ENCODE measurements around the gene KDR. TPM values are rescaled to one million over a fixed set of nuclear protein-coding genes. Genes with fewer than 3 reads are reported as not detected.

The KDR gene
- total and polyA plus RNA-seq, 10 of the 15 experiments (the other 5 are each of a cell fraction or from before 2014, with no cell fraction given) = 0.04 to 0.13 TPM; not detected in 8

DNA sequence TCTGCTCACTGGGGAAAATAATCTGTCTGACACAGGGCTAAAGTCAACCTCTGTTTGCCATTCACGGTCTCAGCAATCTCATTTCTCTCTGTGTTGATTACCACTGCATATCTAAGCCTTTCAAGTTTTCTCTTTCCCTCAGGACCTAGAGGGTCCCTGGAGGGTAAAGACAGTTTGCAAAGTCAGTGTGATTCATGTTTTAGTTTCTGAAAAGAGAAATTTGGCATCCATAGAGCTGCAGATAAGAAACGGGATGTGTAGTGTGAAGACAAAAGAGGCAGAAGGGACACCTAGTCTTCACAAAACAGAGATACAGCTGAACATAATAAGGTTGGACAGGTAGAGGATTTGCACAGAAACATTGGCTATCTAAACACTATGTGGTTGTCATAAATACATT lies 34.5 kb upstream of the KDR start:
- DNase-seq (ENCODE audit: low read depth, low spot score) (no peak), ATAC-seq (no peak), FAIRE-seq (no peak)
- ChIA-PET RAD21 (ENCODE audit: unreplicated experiment) (no interaction called here), SMC1A (ENCODE audit: uncharacterized antibody, unreplicated experiment) (no interaction called here), POLR2A (no interaction called here), CTCF (no interaction called here)
- no peaks in the 10 kb centered on the region for H3K4me1 ChIP-seq (ENCODE audit: control insufficient read depth, insufficient read depth, low read length)
- H3K36me3 ChIP-seq (ENCODE audit: control insufficient read depth in 2 of 2, insufficient read depth in 2 of 2, low read length in 1 of 2) = no peaks in the 10 kb centered on the region
- no peak overlapping the region for H3K4me2 ChIP-seq (ENCODE audit: control insufficient read depth, insufficient read depth)
- no peak overlapping the region for H2AFZ ChIP-seq (ENCODE audit: control insufficient read depth, low read depth, low read length)
- H3K9me3 ChIP-seq (replicated peaks; ENCODE audit: control insufficient read depth, insufficient read depth, low read length) = no peaks in the 10 kb centered on the region
- in situ Hi-C loops (cut with MboI) (no loop called here), intact Hi-C loops (cut with micrococcal nuclease; ENCODE audit: unreplicated experiment) (no loop called here)
- no peaks in the 10 kb centered on the region for H4K20me1 ChIP-seq (ENCODE audit: control insufficient read depth, insufficient read depth)
- WGBS (ENCODE audit: insufficient coverage, insufficient replicate concordance, low lambda C conversion rate, missing lambda C conversion rate) = 3% methylated on average over 2 of the region's 2 CpGs
- H3K4me3 ChIP-seq = no peak overlapping the region
- H3K27ac ChIP-seq (ENCODE audit: control insufficient read depth, insufficient read depth) = no peak overlapping the region
- no TSS peak for BruUV-seq (replicated peaks)
- no peaks in the 10 kb centered on the region for H3K79me2 ChIP-seq (ENCODE audit: control insufficient read depth, insufficient read depth, low read length)
- H3K27me3 ChIP-seq (replicated peaks in 1 of 2; ENCODE audit: control insufficient read depth in 2 of 2, insufficient read depth in 2 of 2, low read length in 1 of 2) = no peaks in the 10 kb centered on the region; a peak in 1 of 4 replicates
- H3K9ac ChIP-seq (ENCODE audit: control insufficient read depth, insufficient read depth, low read length) = no peak overlapping the region
- TF ChIP-seq STAT1 (conservative IDR thresholded peaks at IDR 0.05) = no peak
- no peak for TF ChIP-seq YBX1 (IDR thresholded peaks at IDR 0.05)
- no peak for TF ChIP-seq CHD1 (IDR thresholded peaks at IDR 0.05; ENCODE audit: low read depth, low read length)
- TF ChIP-seq, protein P1, sequence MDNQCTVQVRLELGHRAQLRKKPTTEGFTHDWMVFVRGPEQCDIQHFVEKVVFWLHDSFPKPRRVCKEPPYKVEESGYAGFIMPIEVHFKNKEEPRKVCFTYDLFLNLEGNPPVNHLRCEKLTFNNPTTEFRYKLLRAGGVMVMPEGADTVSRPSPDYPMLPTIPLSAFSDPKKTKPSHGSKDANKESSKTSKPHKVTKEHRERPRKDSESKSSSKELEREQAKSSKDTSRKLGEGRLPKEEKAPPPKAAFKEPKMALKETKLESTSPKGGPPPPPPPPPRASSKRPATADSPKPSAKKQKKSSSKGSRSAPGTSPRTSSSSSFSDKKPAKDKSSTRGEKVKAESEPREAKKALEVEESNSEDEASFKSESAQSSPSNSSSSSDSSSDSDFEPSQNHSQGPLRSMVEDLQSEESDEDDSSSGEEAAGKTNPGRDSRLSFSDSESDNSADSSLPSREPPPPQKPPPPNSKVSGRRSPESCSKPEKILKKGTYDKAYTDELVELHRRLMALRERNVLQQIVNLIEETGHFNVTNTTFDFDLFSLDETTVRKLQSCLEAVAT (IDR thresholded peaks at IDR 0.05) = no peak
- TF ChIP-seq, protein P2, sequence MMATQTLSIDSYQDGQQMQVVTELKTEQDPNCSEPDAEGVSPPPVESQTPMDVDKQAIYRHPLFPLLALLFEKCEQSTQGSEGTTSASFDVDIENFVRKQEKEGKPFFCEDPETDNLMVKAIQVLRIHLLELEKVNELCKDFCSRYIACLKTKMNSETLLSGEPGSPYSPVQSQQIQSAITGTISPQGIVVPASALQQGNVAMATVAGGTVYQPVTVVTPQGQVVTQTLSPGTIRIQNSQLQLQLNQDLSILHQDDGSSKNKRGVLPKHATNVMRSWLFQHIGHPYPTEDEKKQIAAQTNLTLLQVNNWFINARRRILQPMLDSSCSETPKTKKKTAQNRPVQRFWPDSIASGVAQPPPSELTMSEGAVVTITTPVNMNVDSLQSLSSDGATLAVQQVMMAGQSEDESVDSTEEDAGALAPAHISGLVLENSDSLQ (IDR thresholded peaks at IDR 0.05) = no peak
- TF ChIP-seq ASH2L (IDR thresholded peaks at IDR 0.05; ENCODE audit: borderline replicate concordance, low read depth) = no peak
- TF ChIP-seq BRCA1 (IDR thresholded peaks at IDR 0.05; ENCODE audit: low read depth, low read length) = no peak
- TF ChIP-seq, protein P3, sequence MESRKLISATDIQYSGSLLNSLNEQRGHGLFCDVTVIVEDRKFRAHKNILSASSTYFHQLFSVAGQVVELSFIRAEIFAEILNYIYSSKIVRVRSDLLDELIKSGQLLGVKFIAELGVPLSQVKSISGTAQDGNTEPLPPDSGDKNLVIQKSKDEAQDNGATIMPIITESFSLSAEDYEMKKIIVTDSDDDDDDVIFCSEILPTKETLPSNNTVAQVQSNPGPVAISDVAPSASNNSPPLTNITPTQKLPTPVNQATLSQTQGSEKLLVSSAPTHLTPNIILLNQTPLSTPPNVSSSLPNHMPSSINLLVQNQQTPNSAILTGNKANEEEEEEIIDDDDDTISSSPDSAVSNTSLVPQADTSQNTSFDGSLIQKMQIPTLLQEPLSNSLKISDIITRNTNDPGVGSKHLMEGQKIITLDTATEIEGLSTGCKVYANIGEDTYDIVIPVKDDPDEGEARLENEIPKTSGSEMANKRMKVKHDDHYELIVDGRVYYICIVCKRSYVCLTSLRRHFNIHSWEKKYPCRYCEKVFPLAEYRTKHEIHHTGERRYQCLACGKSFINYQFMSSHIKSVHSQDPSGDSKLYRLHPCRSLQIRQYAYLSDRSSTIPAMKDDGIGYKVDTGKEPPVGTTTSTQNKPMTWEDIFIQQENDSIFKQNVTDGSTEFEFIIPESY (IDR thresholded peaks at IDR 0.05) = no peak
- no peak for TF ChIP-seq MYC (IDR thresholded peaks at IDR 0.05; ENCODE audit: insufficient read depth, insufficient read length, insufficient replicate concordance, low read length, severe bottlenecking)
- no peak for TF ChIP-seq IKZF2 (IDR thresholded peaks at IDR 0.05)
- no peak for TF ChIP-seq FOXM1 (IDR thresholded peaks at IDR 0.05; ENCODE audit: low read depth, low read length)
- TF ChIP-seq, protein P4, sequence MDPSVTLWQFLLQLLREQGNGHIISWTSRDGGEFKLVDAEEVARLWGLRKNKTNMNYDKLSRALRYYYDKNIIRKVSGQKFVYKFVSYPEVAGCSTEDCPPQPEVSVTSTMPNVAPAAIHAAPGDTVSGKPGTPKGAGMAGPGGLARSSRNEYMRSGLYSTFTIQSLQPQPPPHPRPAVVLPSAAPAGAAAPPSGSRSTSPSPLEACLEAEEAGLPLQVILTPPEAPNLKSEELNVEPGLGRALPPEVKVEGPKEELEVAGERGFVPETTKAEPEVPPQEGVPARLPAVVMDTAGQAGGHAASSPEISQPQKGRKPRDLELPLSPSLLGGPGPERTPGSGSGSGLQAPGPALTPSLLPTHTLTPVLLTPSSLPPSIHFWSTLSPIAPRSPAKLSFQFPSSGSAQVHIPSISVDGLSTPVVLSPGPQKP (IDR thresholded peaks at IDR 0.05; ENCODE audit: low read depth, low read length) = no peak
- no peak for TF ChIP-seq NR2C1 (IDR thresholded peaks at IDR 0.05)
- TF ChIP-seq POU2F2 (IDR thresholded peaks at IDR 0.05; ENCODE audit: borderline replicate concordance, low read depth, low read length) = no peak
- TF ChIP-seq ZNF274 (IDR thresholded peaks at IDR 0.05; ENCODE audit: insufficient read depth, insufficient read length) = no peak
